GM12892 (cell line): ENCODE measurements around the gene GFER. TPM values are rescaled to one million over a fixed set of nuclear protein-coding genes. Genes with fewer than 3 reads are reported as not detected.
"Not testable (repeated sequence)": the region's sequence is repeated elsewhere in the genome, so short reads cannot be mapped to it uniquely, and the experiment has no call there.

Experiments used
- DNase-seq: peaks from one replicate; pipeline ENCODE4 v3.0.0; 2011; ENCODE audit not compliant: insufficient read length
- FAIRE-seq: peaks from 2 replicates; lab custom pipeline; 2011; peaks lifted over from hg19 to GRCh38; lab: Jason Lieb, UNC
- POLR2A ChIP-seq: IDR thresholded peaks from 2 replicates; pipeline ENCODE4 v1.6.1; 2011; ENCODE audit warnings: low read depth, low read length, control low read depth
- POLR2AphosphoS5 ChIP-seq: IDR thresholded peaks from 2 replicates; pipeline ENCODE4 v1.6.1; 2011; ENCODE audit warnings: low read depth, low read length, control low read depth
- TAF1 ChIP-seq: IDR thresholded peaks from 2 replicates; pipeline ENCODE4 v1.6.1; 2011; ENCODE audit warnings: low read depth, mild to moderate bottlenecking, control low read depth, low read length, borderline replicate concordance
- polyA plus RNA-seq: library from polyadenylated mRNA; unstranded; fragments of >200 nt; gene quantifications from one replicate; pipeline ENCODE4 v1.2.1, GENCODE V29; 2012; ENCODE audit warnings: missing spikeins, inconsistent platforms; ENCODE audit not compliant: missing spikeins

Gene GFER
- 19.1 TPM for polyA plus RNA-seq

DNA sequence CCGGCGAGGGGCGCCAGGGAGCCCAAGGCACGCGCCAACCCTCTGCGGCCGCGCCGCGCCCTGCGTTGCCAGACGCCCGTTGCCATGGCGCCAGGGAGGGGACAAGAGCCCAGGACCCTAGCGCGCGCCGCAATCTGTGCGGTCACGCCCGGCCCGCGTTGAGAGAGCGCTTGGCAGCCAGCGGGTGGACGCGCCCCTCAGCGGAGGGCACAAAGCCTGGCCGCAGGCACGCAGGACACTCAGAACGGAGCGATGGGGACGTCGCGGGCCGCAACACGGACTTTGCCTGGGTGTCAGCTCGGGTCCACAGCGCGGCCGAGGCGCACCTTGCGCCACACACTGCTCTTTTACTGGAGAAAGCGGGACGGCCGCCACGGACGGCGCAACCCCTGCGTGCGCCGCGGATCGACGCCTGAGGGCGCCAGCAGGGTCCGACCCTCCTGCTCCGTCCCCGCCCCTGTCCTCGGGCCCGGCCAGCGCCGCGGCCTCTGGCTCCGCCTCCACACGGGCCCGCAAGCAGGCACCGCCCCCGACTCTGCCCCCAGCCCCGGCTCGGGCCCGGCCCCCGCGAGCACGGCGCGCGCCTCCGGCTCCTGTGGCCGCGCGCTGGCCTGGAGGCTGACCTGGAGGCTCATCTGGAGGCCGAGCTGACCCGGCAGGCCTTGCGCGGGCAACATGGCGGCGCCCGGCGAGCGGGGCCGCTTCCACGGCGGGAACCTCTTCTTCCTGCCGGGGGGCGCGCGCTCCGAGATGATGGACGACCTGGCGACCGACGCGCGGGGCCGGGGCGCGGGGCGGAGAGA is at the start of gene GFER:
Gene GFER, plus strand, starts transcription at position 650 of the 803 bp plus-strand sequence. Its CDS starts 26 bp downstream, at position 676.
- FAIRE-seq (peak; percentile 93), DNase-seq (peak; percentile 99)
- TF ChIP-seq POLR2A (peak; percentile 90), TAF1 (peak; percentile 67; the same call in 1 of the 2 replicates), POLR2AphosphoS5 (peak; percentile 59)

DNA sequence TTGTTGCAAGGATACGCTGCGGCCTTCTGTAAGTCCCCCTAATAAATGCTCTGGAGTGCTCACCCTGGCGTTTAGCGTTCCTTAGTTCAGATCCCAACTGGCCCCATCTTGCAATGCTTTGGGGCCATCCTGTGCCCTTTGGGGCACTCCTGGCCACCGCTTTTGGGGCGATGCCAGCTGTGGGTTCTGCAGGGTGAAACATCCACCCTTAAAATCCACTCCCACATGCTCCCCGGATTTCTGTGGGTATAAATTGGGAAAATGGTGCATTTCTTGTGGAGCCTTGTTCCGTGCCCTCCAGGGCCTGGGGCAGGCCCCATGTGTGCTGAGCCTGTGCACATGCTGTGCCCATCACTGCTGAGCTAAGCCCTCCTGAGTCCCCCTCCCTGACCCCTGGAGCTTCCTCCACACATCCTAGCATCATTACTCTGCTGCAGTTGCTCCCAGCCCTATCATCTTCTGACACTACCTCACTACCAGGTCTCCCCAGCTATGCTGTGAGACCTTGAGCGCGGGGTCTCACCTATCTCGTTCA is 47.0 kb upstream of the GFER start:
- DNase-seq (no peak), FAIRE-seq (no peak)
- TF ChIP-seq POLR2A: no peak
- no peak for TF ChIP-seq POLR2AphosphoS5
- TF ChIP-seq TAF1: no peak

DNA sequence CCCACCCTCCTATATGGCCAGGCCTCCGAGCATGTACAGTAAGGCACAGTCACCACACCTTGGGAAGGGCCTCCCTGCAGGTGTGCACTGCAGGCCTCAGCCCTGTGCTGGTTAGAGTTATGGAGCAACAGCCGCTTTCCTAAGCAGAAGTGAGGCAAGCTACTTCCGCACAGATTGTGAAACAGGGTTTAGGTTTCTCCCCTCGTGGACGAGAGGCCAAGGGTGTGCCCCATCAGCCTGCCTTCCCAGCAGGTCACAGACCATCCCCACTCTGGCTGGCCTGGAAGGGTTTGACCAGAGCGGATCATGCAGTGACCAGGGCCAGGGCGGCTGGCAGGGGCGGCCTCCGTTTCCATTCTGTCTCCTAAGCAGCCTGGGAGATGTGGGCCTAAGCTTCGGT is 45.7 kb upstream of the GFER start:
- FAIRE-seq (no peak), DNase-seq (no peak)
- TF ChIP-seq POLR2A: no peak
- TF ChIP-seq TAF1: no peak
- no peak for TF ChIP-seq POLR2AphosphoS5

DNA sequence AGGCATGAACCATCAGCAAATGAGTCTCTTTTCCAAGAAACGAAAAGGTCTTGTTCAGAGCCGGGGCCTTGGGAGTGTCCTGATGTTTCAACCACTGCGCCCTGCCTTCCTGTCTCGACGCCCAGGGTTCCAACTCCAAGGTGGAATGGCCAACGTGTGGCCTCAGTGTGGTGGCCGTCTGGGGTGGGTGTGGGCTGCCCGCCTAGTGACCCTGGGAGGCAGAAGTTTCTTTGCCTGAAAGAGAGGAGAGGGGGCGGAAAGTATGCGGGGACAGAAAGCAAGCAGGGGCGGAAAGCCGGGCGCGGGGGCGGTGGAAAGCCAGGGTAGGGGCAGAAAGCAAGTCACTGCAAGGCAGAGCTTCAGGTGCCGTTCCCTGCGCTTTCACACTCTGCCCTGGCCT is 45.1 kb upstream of the GFER start:
- no peak for FAIRE-seq
- no peak for TF ChIP-seq POLR2A
- no peak for TF ChIP-seq TAF1
- TF ChIP-seq POLR2AphosphoS5: no peak

DNA sequence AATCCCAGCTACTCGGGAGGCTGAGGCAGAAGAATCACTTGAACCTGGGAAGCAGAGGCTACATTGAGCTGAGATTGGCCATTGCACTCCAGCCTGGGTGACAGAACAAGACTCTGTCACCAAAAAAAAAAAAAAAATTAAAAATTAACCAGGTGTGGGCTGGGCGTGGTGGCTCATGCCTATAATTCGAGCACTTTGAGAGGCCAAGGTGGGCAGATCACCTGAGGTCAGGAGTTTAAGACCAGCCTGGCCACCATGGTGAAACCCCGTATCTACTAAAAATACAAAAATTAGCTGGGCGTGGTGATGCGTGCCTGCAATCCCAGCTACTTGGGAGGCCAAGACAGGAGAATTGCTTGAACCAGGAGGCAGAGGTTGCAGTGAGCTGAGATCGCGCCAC is 44.2 kb upstream of the GFER start:
- DNase-seq, FAIRE-seq: not testable (repeated sequence)

More for the DNA sequence above, 45.1 kb upstream of the GFER start:
- no peak for DNase-seq

DNA sequence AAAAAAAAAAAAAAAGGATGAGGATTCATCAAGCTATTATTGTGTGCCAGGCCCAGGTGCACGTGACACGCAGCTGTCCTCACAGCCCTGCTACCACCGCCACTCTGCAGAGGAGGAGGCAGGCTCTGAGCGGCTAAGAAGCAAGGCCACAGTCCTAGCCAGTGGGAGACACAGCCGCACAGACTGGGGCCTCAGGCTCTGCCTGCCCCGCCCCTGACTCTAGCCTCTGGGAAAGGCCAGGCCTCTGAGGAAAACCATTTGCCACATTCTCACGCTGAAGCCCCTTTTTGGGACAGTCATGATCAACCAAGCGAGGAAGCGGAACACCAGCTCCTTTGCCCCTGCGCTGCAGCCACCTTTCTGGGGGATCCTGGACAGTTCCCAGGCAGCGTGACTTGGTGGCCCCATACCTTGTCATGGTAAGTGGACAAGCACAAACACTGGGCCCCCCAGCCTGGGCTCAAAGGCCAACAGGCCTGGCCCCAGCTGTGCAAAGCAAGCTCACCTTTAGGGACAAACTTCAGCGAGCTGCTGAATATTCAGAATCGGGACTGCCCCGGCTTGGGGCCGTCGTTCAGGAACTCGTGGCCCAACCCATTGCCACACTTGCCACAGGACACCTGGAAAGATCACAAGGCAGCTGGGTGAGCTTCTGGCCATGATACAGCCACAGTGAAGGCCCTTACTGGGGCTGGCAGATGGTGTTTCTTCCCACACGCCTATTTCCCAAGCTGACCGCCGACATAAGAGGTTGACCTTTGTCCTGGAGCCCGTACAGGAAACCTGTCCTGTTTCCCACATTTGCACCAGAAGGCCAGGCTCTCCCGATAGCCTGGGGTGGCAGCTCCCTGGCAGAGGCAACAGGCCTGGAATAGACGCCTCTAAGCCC is 43.5 kb upstream of the GFER start:
- TF ChIP-seq POLR2A (no peak), TAF1 (no peak), POLR2AphosphoS5 (no peak)
- no peak for DNase-seq
- FAIRE-seq: no peak

DNA sequence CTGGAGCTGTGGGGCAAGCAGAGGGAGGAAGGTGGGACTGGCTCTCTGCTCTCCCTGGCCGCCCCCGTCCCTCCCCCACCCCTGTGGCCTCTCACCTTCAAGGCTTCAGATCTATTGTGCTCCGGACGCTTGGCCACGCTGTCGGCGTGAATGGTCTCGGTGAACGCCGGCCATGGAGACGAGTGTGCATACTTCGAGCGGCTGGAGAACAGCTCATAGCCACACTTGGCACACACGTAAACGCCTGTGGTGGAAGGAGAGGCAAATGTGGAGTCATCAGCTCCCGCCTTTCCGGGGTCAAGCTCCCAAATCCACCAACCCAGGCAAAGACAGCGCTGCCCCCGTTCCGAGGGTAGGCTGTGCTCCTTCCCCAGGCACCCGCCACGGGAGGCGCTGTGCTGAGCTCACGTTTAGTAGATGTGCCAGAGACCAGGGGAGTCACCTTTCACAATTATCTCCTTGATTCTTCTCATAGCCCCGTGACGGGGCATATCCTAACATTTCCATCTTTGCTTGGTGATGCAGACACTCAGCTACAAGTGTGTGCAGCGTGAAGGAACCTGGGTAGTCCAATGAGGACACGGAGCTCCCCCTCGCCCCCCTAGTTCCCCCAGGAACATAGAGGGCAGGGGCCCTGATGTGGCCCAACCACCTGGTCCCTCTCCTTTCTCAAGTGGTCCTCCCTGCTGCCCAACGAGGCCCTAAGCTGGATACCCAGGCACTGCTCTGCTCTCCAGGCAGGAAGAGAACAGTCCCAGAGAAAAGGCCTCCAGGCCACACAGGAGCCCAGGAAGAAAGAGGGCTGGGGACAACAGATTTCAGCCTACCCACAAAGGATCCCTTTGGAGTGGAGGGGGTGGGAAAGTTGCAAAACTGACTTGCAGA is 42.6 kb upstream of the GFER start:
- DNase-seq (no peak), FAIRE-seq (no peak)
- TF ChIP-seq POLR2A (no peak), POLR2AphosphoS5 (no peak), TAF1 (no peak)

DNA sequence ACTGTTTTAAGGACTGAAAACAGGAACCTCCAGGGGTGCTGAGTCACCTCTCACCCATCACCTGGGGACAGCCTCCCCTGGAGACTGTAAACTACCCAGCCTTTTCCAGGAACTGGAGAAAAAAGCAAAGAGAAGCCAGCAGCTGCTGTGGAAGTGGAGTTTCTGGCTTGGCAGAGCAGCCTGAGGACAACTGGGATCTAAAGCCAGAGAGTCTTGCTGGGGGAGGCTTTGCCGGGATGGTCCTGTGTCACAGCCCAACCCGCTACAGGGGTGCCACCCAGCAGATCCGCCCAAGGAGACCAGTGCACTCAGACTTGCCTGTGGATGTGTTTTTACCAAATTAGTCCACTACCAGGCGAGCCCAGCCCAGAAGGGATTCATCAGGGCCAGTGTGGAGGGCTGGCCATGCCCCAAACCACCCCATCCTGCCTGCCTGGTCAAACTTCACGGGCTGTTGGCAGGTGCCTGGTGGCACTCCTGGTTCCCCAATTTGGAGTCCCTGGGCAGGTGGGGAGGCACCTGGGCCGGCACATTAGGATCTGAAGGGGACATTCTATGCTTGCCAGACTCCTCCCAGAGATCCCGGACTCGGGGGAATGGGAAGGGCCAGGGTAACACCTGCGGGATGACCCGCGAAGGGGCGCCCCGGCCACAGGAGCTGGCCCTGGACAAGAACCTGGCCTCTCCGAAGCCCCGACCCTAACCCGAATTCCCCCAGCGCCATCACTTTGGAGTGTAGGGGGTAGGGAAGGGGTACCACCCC is 41.8 kb upstream of the GFER start:
- FAIRE-seq (peak; percentile 48), DNase-seq (no peak)
- TF ChIP-seq TAF1: no peak
- TF ChIP-seq POLR2A: no peak
- TF ChIP-seq POLR2AphosphoS5: no peak

DNA sequence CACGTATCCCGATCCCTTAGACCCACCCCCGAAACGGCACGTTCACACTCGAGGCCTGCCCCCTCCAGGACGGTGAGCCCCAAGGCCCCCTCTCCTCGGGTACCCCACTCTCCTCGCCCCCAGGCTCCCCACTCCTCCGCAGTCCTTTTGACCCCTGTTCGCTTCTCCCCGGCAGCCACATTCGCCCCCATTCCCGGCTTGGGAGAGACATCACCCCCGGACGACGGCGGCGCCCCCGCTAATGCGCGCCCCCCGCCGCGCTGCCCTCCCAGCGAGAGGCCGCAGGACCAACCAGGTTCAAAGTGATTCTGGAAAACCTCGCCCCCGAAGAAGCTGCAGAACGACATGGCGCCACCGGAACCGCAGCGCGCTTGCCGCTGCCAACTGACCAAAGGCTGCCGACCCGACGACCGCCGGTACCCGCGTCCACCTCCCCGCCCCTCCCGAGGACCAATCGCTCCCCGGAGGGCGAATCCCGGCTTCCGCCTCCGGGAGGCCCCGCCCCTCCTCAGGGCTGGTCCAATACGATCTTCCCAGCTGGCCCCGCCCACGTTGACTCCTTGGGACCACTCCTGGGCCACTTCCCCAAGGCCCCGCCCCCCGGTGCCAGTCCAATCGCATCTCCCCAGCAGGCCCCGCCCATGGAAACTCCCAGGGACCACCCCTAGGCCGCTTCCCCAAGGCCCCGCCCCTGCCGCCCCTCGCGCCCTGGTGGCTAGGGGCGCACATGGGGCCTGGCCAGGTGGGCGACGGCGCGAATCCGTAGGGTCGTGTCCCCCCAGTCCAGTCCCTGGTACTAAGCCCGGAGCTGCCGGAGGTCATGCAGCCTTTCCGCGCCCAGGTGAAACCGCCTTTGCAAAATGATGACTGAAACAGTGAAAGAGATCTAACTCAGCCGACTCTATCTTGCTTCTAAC is 40.9 kb upstream of the GFER start, which contains the start of gene MSRB1:
Gene MSRB1, minus strand, starts transcription at position 390 of the 917 bp plus-strand sequence. Its CDS starts 43 bp downstream, at position 347.
- DNase-seq (peak; percentile 100), FAIRE-seq (peak; percentile 100)
- TF ChIP-seq POLR2A (peak; percentile 82), POLR2AphosphoS5 (peak; percentile 53; the same call in 1 of the 2 replicates), TAF1 (0 out of 2 replicates have a peak, but pooled peaks have one; percentile 43)
